NCI-H1694 (cell line): ENCODE results near the gene SORL1.
"Not testable (repeated sequence)": the region's sequence is repeated elsewhere in the genome, so short reads cannot be mapped to it uniquely, and the experiment has no call there.

ENCODE experiments used
- DNase-seq: peaks from one replicate; lab custom pipeline; 2025; lab: John Stamatoyannopoulos, UW

Gene SORL1

DNA sequence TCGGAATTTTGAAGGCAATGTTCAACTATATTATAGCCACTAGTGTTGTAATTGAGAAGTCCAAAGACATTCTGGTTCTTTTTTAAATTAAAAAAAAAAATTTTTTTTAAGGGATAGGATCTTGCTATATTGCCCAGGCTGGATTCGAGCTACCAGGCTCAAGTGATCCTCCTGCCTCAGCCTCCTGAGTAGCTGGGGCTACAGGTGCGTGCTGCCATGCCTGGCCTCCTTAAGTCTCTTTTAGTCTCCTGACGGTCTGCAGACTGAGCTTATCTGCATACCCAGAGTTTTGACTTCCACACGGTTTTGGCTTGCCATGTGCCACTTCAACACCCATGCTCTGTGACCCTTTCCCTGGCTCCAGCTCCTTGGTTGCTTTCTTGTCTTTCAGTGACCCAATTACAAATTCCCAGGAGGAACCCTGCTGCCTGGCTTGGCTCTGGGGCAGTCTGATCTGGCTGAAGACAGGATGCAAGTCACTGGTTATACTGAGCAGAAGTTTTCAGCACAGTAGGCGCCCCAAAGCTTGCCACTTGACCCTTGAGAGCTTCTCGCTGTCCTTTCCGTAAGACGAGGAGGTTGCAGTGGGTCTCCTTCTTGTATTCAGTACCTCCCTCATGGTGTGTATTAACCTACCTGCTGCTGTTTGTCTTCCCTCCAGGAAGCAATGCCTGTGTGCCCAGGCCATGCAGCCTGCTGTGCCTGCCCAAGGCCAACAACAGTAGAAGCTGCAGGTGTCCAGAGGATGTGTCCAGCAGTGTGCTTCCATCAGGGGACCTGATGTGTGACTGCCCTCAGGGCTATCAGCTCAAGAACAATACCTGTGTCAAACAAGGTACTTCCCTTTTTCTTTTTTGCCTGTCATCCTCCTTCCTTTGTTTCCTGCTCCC is 114.4 kb downstream of the SORL1 start:
- no peak for DNase-seq

DNA sequence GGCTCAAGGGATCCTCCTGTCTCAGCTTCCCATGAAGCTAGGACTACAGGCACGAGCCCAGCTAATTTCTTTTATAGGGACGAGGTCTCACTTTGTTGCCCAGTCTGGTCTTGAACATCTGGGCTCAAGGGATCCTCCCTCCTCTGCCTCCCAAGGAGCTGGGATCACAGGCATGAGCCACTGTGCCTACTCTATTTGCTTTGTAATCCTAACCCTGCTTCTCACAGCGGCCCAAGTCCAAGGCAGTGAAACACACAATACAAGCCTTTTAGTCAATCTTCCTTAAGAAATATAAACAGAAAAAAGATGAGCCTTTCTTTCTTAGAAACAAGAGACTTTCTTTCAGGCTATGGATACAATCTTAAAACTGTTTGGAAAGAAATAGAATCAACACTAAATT is 115.9 kb downstream of the SORL1 start:
- DNase-seq: no peak

DNA sequence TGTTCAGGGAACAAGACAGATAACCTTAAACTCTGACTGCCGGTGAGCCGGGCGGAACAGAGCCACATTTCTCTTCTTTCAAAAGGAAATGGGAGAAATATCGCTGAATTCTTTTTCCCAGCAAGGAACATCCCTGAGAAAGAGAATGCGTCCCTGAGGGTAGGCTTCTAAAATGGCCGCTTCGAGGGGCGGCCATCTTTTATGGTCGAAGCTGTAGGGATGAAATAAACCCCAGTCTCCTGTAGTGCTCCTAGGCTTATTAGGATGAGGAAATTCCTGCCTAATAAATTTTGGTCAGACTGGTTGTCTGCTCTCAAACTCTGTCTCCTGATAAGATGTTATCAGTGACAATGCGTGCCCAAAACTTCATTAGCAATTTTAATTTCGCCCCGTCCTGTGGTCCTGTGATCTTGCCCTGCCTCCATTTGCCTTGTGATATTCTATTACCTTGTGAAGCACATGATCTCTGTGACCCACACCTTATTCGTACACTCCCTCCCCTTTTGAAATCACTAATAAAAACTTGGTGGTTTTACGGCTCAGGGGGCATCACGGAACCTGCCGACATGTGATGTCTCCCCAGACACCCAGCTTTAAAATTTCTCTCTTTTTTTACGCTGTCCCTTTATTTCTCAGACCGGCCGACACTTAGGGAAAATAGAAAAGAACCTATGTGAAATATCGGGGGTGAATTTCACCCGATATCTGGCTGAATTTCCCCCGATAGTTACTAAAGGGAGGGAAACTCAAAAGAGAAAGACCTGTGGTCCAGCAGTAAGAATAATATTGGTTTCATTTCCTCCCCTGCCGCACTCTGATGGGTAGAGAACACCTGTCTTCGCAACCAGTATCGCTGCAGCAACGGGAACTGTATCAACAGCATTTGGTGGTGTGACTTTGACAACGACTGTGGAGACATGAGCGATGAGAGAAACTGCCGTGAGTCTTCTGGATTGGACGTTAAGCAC is 117.5 kb downstream of the SORL1 start:
- not testable (repeated sequence) for DNase-seq

GRCh38 chr11:121570453-121570852 is 118.3 kb downstream of the SORL1 start:
- no peak for DNase-seq

GRCh38 chr11:121571506-121571905 is 119.4 kb downstream of the SORL1 start:
- no peak for DNase-seq

- no peak for DNase-seq
These were observed 120.5 kb downstream of the SORL1 start for GRCh38 chr11:121572571-121573059.

DNA sequence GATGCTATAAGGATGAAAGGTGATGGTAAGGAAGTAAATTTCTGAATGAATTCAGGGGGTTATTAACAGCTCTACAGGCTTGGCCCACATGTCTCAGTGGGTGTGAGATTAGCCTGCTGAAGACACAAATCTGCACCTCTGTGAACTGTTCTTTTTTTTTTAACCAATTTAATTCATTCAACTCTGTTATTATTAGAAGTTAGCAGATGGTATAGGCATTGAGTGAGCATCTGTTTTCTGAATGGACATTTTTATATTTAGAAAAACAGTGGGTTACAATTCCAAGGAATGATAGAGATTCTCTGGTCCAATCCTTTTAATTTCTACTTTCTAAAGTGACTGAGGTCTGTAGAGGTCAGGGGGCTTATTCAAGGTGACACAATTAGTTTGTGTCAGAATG is 122.7 kb downstream of the SORL1 start:
- no peak for DNase-seq

GRCh38 chr11:121575250-121575962 is 123.3 kb downstream of the SORL1 start:
- DNase-seq: no peak

DNA sequence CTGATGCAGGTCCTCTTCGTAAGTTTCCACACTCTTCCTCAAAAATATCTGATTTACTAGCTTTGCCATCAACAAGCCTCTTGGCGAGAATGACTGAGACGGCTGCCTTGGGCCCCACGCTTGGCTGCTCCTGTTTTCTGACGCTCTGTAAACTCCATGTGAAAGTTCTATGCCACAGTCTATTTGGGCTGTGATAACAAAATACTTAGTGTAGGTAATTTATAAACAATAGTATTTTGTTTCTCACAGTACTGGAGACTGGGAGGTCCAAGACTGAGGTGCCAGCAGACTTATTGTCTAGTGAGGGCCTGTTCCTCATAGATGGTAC is 123.8 kb downstream of the SORL1 start:
- DNase-seq: no peak

DNA sequence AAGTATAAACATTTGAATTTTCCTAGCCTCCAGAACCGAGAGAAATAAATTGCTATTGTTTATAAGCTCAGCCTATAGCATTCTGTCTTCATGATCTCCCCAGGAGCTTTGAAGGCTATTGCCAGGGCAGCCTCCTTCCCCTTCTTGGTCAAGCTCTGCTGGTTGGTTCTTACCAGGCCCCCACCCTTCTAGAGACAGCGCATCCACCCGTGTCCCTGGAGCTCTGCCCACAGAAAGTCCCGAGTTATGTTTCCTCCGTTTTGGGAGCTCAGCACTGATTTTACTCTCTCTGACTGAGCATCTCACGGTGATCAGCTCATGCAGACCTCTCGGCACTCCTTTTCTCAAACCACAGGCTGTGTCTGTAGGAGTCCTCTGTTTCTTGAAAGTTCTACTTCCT is 124.4 kb downstream of the SORL1 start:
- DNase-seq: no peak

- no peak for DNase-seq
These were observed 125.2 kb downstream of the SORL1 start for GRCh38 chr11:121577106-121577848.

- DNase-seq: no peak
These were observed 126.3 kb downstream of the SORL1 start for GRCh38 chr11:121578251-121578976.

- DNase-seq: no peak
These were observed 128.0 kb downstream of the SORL1 start for GRCh38 chr11:121580154-121580553.

GRCh38 chr11:121581607-121582006 is 129.5 kb downstream of the SORL1 start:
- no peak for DNase-seq

DNA sequence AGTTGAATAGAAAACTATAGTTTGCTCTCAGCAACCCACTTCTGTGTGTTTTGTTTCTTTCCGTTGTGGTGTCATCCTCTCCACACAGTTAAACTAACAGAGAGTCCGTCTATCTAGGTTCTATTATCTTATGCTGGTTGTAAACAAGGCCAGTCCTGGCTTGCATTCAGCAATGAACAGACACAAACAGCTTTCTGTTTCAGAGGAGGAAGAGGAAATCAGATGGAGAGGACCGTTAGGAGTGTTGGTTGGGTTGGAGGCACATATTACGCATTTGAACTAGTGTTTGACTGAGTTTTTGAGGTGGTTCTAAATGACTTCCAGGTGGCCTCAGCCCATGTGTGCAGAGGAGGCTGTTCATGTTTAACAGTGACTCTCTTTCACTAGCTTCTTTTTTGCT is 130.2 kb downstream of the SORL1 start:
- DNase-seq: no peak

- DNase-seq: no peak
These were observed 131.7 kb downstream of the SORL1 start for GRCh38 chr11:121583825-121584224.

DNA sequence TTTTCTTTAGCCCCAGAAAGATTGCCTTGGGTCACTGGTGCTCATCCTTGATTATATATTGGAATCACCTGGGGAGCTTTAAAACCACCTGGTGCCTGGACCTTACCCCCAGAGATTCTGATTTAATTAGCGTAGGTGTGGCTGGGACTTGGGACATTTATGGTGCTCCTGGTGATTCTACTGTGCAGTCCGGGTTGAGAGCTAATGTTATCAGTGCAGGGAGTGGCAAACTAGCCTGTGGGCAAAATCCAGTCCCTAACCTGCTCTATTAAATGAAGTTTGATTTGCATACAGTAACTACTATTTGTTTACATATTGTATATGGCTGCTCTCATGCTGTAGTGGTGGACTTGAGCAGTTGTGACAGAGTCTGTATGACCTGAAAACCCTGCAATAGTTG is 134.6 kb downstream of the SORL1 start:
- no peak for DNase-seq

GRCh38 chr11:121587182-121587581 is 135.1 kb downstream of the SORL1 start:
- DNase-seq: no peak

DNA sequence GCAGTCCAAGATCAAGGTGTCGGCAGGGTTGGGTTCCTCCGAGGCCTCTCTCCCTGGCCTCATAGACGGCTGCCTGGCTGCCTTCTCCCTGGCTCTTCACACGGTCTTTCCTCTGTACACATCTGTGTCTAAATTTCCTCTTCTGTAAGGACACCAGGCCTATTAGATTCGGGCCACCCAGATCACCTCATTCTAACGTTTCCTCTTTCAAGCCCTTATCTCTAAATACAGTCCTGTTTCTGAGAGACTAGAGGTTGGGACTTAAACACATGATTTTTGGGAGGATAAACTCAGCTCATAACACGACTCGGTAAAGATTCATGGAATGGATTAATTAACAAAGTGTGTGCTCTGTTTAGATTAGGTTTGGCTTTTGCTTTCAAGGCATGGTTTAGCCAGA is 136.6 kb downstream of the SORL1 start:
- DNase-seq: no peak

DNA sequence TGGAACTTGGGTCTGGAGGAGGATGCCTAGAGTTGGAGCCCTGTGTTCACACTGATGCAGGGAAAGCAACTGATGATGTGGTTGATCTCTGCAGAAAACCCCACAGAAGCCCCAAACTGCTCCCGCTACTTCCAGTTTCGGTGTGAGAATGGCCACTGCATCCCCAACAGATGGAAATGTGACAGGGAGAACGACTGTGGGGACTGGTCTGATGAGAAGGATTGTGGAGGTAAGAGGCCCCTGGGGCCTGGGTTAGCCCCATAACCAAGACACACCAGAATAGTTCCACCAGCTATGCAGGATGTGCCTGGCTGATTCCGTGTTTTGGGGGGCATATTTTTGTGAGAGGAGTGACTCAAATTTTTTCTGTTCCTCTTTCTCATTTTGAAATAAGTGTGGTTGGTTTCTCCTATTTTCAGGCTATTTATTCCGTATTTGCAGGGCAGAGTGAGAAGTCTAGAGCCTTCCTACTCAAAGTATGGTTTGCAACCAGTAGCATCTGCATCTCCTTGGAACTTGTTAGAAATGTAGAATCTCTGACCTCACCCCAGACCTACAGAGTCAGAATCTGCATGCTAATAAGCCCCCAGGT is 137.9 kb downstream of the SORL1 start:
- DNase-seq: no peak
